ENCODE measurements around the gene DDX1.

- TF ChIP-seq CTCF (IDR thresholded peaks at IDR 0.05) (no peak), POLR2AphosphoS5 (IDR thresholded peaks at IDR 0.05; ENCODE audit: insufficient read depth in 1 of 2, low read depth in 1 of 2) (no peak)
Observed at GRCh38 chr2:15667809-15668556, 76.3 kb downstream of the DDX1 start.
